Cardiac fibroblast (primary cell): ENCODE results near the gene DNAJC30.
"Not testable (repeated sequence)": the region's sequence is repeated elsewhere in the genome, so short reads cannot be mapped to it uniquely, and the experiment has no call there.

Source experiments
- DNase-seq, 2 donors: peaks; one replicate each; pipeline versions ENCODE4 v3.0.0 to v3.0.0-alpha.2; 2010; ENCODE audit warnings: low read depth in 2 of 2
- H3K4me3 ChIP-seq, 2 donors: replicated peaks in 1 of 2; 1 replicate in 1 of 2; 2 replicates in 1 of 2; pipeline ENCODE4 v1.5.1; 2011; ENCODE audit warnings: low read depth in 2 of 2, low read length in 2 of 2, mild to moderate bottlenecking in 2 of 2, moderate library complexity in 1 of 2
- CTCF ChIP-seq: IDR thresholded peaks from one replicate; pipeline ENCODE4 v1.5.1; 2011; ENCODE audit warnings: low read depth, mild to moderate bottlenecking, low read length, inconsistent platforms

The DNAJC30 gene

GRCh38 chr7:73723813-73724212 is 40.6 kb upstream of the DNAJC30 start:
- DNase-seq: no peak
- H3K4me3 ChIP-seq: no peak overlapping the region
- no peak for TF ChIP-seq CTCF

- no peak for TF ChIP-seq CTCF
- H3K4me3 ChIP-seq: no peak overlapping the region
- no peak for DNase-seq
Measured at GRCh38 chr7:73722785-73723184, 39.5 kb upstream of the DNAJC30 start.

- DNase-seq, H3K4me3 ChIP-seq: not testable (repeated sequence)
Measured at GRCh38 chr7:73722182-73722581, 38.9 kb upstream of the DNAJC30 start.

GRCh38 chr7:73721377-73721817 is 38.1 kb upstream of the DNAJC30 start:
- peak in 1 of 2 donors; percentile 64 for DNase-seq
- TF ChIP-seq CTCF: no peak
- no peak overlapping the region for H3K4me3 ChIP-seq

GRCh38 chr7:73720443-73720842 is 37.2 kb upstream of the DNAJC30 start:
- not testable (repeated sequence) for H3K4me3 ChIP-seq, DNase-seq

- TF ChIP-seq CTCF: no peak
- peak overlapping the region; percentile 42 to 46 for H3K4me3 ChIP-seq
- peak in 1 of 2 donors; percentile 36 for DNase-seq
Measured at GRCh38 chr7:73719806-73720169, 36.5 kb upstream of the DNAJC30 start.

- peak within 1 kb of the TSS; percentile 72 to 81 for H3K4me3 ChIP-seq
- no peak for TF ChIP-seq CTCF
- DNase-seq: peak; percentile 63 to 75
Measured at GRCh38 chr7:73718905-73719805, 35.9 kb upstream of the DNAJC30 start, which contains the start of gene STX1A. Gene STX1A, minus strand, starts transcription at chr7:73719669. Its CDS starts 38 bp downstream, at chr7:73719631.
